Suprapubic skin (tissue), 4 donors: ENCODE data around the gene EXD3. TPM values are rescaled to one million over a fixed set of nuclear protein-coding genes. Genes with fewer than 3 reads are reported as not detected.
"Not testable (repeated sequence)": the region's sequence is repeated elsewhere in the genome, so short reads cannot be mapped to it uniquely, and the experiment has no call there.

Source experiments
- DNase-seq, 2 donors: peaks; one replicate each; pipeline ENCODE4 v3.0.0-alpha.2; 2019; ENCODE audit warnings: low spot score in 2 of 2
- H3K27ac ChIP-seq: fragments of 200-600 bp; sonication (generic); one replicate; pipeline ENCODE4 v1.5.1; 2019
- H3K27me3 ChIP-seq: fragments of 200-600 bp; sonication (generic); one replicate; pipeline ENCODE4 v1.5.1; 2019
- H3K36me3 ChIP-seq: fragments of 200-600 bp; sonication (generic); one replicate; pipeline ENCODE4 v1.5.1; 2019
- H3K4me1 ChIP-seq: fragments of 200-600 bp; sonication (generic); one replicate; pipeline ENCODE4 v1.5.1; 2019
- H3K4me3 ChIP-seq: fragments of 200-600 bp; sonication (generic); one replicate; pipeline ENCODE4 v1.5.1; 2019; ENCODE audit warnings: mild to moderate bottlenecking
- H3K9me3 ChIP-seq: fragments of 200-600 bp; sonication (generic); one replicate; pipeline ENCODE4 v1.5.1; 2019
- CTCF ChIP-seq, 2 donors: fragments of 200-600 bp in 1 of 2; fragments of 450-650 bp in 1 of 2; sonication (generic) in 1 of 2; IDR thresholded peaks; one replicate each; pipeline ENCODE4 v1.5.1; 2016 to 2019; ENCODE audit warnings: antibody characterized with exemption in 2 of 2, mild to moderate bottlenecking in 1 of 2, moderate library complexity in 1 of 2
- EP300 ChIP-seq: sonication (generic); formaldehyde crosslinking; IDR thresholded peaks from one replicate; pipeline ENCODE4 v1.6.1; 2017; ENCODE audit warnings: antibody characterized with exemption
- POLR2A ChIP-seq, 2 donors: fragments of 450-650 bp; IDR thresholded peaks; one replicate each; pipeline ENCODE4 v1.6.1; 2017; ENCODE audit warnings: antibody characterized with exemption in 2 of 2, mild to moderate bottlenecking in 2 of 2, moderate library complexity in 2 of 2
- POLR2AphosphoS5 ChIP-seq, 3 donors: sonication (generic); formaldehyde crosslinking; IDR thresholded peaks; one replicate each; pipeline ENCODE4 v1.6.1; 2017; ENCODE audit warnings: antibody characterized with exemption in 3 of 3
- WGBS: methylation state at CpG from one replicate; pipeline ENCODE4 v1.1.5; 2018; 5-methylcytosine and 5-hydroxymethylcytosine counted together
- total RNA-seq, 4 donors: library from RNA; depleted of rRNA; stranded (reverse); fragments of >200 nt; gene quantifications; one replicate each; pipeline ENCODE4 v1.1.0, GENCODE V29; 2016

EXD3 gene
- total RNA-seq, 4 donors from 2014 or later, result 7.3 to 54.0 (median 16.4) TPM

- no peak for DNase-seq
- H3K27me3 ChIP-seq, result no peaks in the 10 kb centered on the region
- H3K36me3 ChIP-seq, result peaks cover 22% of the 10 kb centered on the region
- TF ChIP-seq POLR2A (IDR thresholded peaks at IDR 0.05), result no peak
- TF ChIP-seq POLR2AphosphoS5 (IDR thresholded peaks at IDR 0.05), result no peak
- TF ChIP-seq CTCF (IDR thresholded peaks at IDR 0.05), result no peak
- no peak for TF ChIP-seq EP300
- no peak overlapping the region for H3K27ac ChIP-seq
- H3K4me3 ChIP-seq, result no peak overlapping the region
- 94% methylated on average over 13 of the region's 27 CpGs for WGBS
- H3K4me1 ChIP-seq, result no peaks in the 10 kb centered on the region
- H3K9me3 ChIP-seq, result peaks cover 9% of the 10 kb centered on the region
These were observed 73.4 kb downstream of the EXD3 start for GRCh38 chr9:137349471-137350033.

- 85% methylated on average over 5 of the region's 31 CpGs for WGBS
- no peak for DNase-seq
- Histone ChIP-seq H3K9me3 (peaks cover 9% of the 10 kb centered on the region), H3K27ac (no peak overlapping the region), H3K4me3 (no peak overlapping the region), H3K4me1 (no peaks in the 10 kb centered on the region), H3K36me3 (peaks cover 22% of the 10 kb centered on the region), H3K27me3 (no peaks in the 10 kb centered on the region)
- no peak for TF ChIP-seq POLR2A (IDR thresholded peaks at IDR 0.05)
- no peak for TF ChIP-seq CTCF (IDR thresholded peaks at IDR 0.05)
- TF ChIP-seq EP300, result no peak
- TF ChIP-seq POLR2AphosphoS5 (IDR thresholded peaks at IDR 0.05), result no peak
These were observed 74.0 kb downstream of the EXD3 start for GRCh38 chr9:137348769-137349470.

GRCh38 chr9:137347928-137348327 lies 75.0 kb downstream of the EXD3 start:
- H3K4me3 ChIP-seq, result no peak overlapping the region
- peaks cover 22% of the 10 kb centered on the region for H3K36me3 ChIP-seq
- TF ChIP-seq POLR2A (IDR thresholded peaks at IDR 0.05) (no peak), POLR2AphosphoS5 (IDR thresholded peaks at IDR 0.05) (no peak), EP300 (no peak), CTCF (IDR thresholded peaks at IDR 0.05) (no peak)
- no peaks in the 10 kb centered on the region for H3K4me1 ChIP-seq
- DNase-seq, result no peak
- no peaks in the 10 kb centered on the region for H3K27me3 ChIP-seq
- H3K27ac ChIP-seq, result no peak overlapping the region
- 98% methylated on average over 13 of the region's 13 CpGs for WGBS
- H3K9me3 ChIP-seq, result peaks cover 9% of the 10 kb centered on the region

- 76% methylated on average over 7 of the region's 7 CpGs for WGBS
- Histone ChIP-seq H3K27ac (no peak overlapping the region), H3K4me1 (no peaks in the 10 kb centered on the region), H3K36me3 (peaks cover 11% of the 10 kb centered on the region), H3K4me3 (no peak overlapping the region), H3K27me3 (no peaks in the 10 kb centered on the region), H3K9me3 (peaks cover 9% of the 10 kb centered on the region)
- no peak for DNase-seq
- no peak for TF ChIP-seq POLR2A (IDR thresholded peaks at IDR 0.05)
- TF ChIP-seq CTCF (IDR thresholded peaks at IDR 0.05), result no peak
- no peak for TF ChIP-seq EP300
- TF ChIP-seq POLR2AphosphoS5 (IDR thresholded peaks at IDR 0.05), result no peak
These were observed 80.5 kb downstream of the EXD3 start for GRCh38 chr9:137342482-137342881.

- no peaks in the 10 kb centered on the region for H3K4me1 ChIP-seq
- H3K27me3 ChIP-seq, result no peaks in the 10 kb centered on the region
- 79% methylated on average over 3 of the region's 6 CpGs for WGBS
- peaks cover 8% of the 10 kb centered on the region for H3K9me3 ChIP-seq
- TF ChIP-seq CTCF (IDR thresholded peaks at IDR 0.05), result no peak
- TF ChIP-seq POLR2AphosphoS5 (IDR thresholded peaks at IDR 0.05), result no peak
- no peak for TF ChIP-seq EP300
- no peak for TF ChIP-seq POLR2A (IDR thresholded peaks at IDR 0.05)
- no peak overlapping the region for H3K27ac ChIP-seq
- DNase-seq, result no peak
- no peaks in the 10 kb centered on the region for H3K36me3 ChIP-seq
- H3K4me3 ChIP-seq, result no peak overlapping the region
These were observed 81.7 kb downstream of the EXD3 start for GRCh38 chr9:137341227-137341626.

- not testable (repeated sequence) for H3K4me3 ChIP-seq, DNase-seq, H3K4me1 ChIP-seq, H3K27ac ChIP-seq, H3K9me3 ChIP-seq, H3K36me3 ChIP-seq, H3K27me3 ChIP-seq
- WGBS, result 82% methylated on average over 12 of the region's 12 CpGs
These were observed 83.0 kb downstream of the EXD3 start for GRCh38 chr9:137339908-137340462.
